HG02759 (cell line): Measurements from ENCODE around the gene LAPTM4A.
"Not testable (repeated sequence)": the region's sequence is repeated elsewhere in the genome, so short reads cannot be mapped to it uniquely, and the experiment has no call there.

ENCODE experiments used
- ATAC-seq: cut with Tn5 transposase; IDR thresholded peaks from one replicate; pipeline ENCODE4 v1.9.1; 2021; ENCODE audit warnings: mild to moderate bottlenecking, moderate library complexity; ENCODE audit not compliant: unreplicated experiment

The LAPTM4A gene

GRCh38 chr2:20052861-20053281 lies 1.4 kb upstream of the LAPTM4A start:
- ATAC-seq: no peak

- no peak for ATAC-seq
These were observed 912 bp upstream of the LAPTM4A start for GRCh38 chr2:20052229-20052851.

GRCh38 chr2:20050646-20051531 lies 539 bp downstream of the LAPTM4A start:
- peak; percentile 28 for ATAC-seq

GRCh38 chr2:20050104-20050645 lies 1.3 kb downstream of the LAPTM4A start:
- no peak for ATAC-seq

- ATAC-seq: no peak
These were observed 1.8 kb downstream of the LAPTM4A start for GRCh38 chr2:20049637-20050036.

GRCh38 chr2:20048488-20049448 lies 2.7 kb downstream of the LAPTM4A start:
- no peak for ATAC-seq

- ATAC-seq: not testable (repeated sequence)
These were observed 5.6 kb downstream of the LAPTM4A start for GRCh38 chr2:20045712-20046292.

GRCh38 chr2:20044778-20045177 lies 6.7 kb downstream of the LAPTM4A start:
- ATAC-seq: no peak

- ATAC-seq: no peak
These were observed 8.9 kb downstream of the LAPTM4A start for GRCh38 chr2:20042531-20042930.

- ATAC-seq: no peak
These were observed 10.8 kb downstream of the LAPTM4A start for GRCh38 chr2:20040489-20041172.

GRCh38 chr2:20037660-20038059 lies 13.8 kb downstream of the LAPTM4A start:
- no peak for ATAC-seq

- peak; percentile 65 for ATAC-seq
These were observed 15.3 kb downstream of the LAPTM4A start for GRCh38 chr2:20035955-20036666.

GRCh38 chr2:20034821-20035220 lies 16.6 kb downstream of the LAPTM4A start:
- ATAC-seq: no peak

- no peak for ATAC-seq
These were observed 17.2 kb downstream of the LAPTM4A start for GRCh38 chr2:20034218-20034617.

- no peak for ATAC-seq
These were observed 18.1 kb downstream of the LAPTM4A start for GRCh38 chr2:20033322-20033721.

GRCh38 chr2:20030224-20030623 lies 21.2 kb downstream of the LAPTM4A start:
- ATAC-seq: no peak

- no peak for ATAC-seq
These were observed 23.6 kb downstream of the LAPTM4A start for GRCh38 chr2:20027705-20028434.

- ATAC-seq: no peak
These were observed 24.2 kb downstream of the LAPTM4A start for GRCh38 chr2:20027260-20027677.
